ENCODE measurements around the gene PTPN9.

Gene PTPN9

GRCh38 chr15:75430259-75430658 lies 148.9 kb downstream of the PTPN9 start:
- peaks cover 3% of the 10 kb centered on the region; the same call in 1 of the 2 replicates for H4K20me1 ChIP-seq (ENCODE audit: insufficient read depth, low read length)

GRCh38 chr15:75428152-75428551 lies 151.0 kb downstream of the PTPN9 start:
- Histone ChIP-seq H2AFZ (ENCODE audit: low read length) (no peak overlapping the region), H3K4me1 (ENCODE audit: low read length) (no peaks in the 10 kb centered on the region), H3K27ac (ENCODE audit: low read length) (no peak overlapping the region), H3K4me2 (ENCODE audit: low read depth, low read length) (no peak overlapping the region), H3K27me3 (replicated peaks; ENCODE audit: insufficient read depth, low read length) (no peaks in the 10 kb centered on the region), H3F3A (ENCODE audit: insufficient read depth, low read length) (no peaks in the 10 kb centered on the region), H3K9me2 (replicated peaks; ENCODE audit: insufficient read depth, low read length) (no peaks in the 10 kb centered on the region), H3K9ac (ENCODE audit: low read length) (no peak overlapping the region), H3K36me3 (replicated peaks; ENCODE audit: insufficient read depth, low read length) (peaks cover 11% of the 10 kb centered on the region), H3K4me3 (ENCODE audit: low read length) (no peak overlapping the region), H3K79me2 (ENCODE audit: low read length) (peaks cover 80% of the 10 kb centered on the region), H4K20me1 (ENCODE audit: insufficient read depth, low read length) (peaks cover 3% of the 10 kb centered on the region; the same call in 1 of the 2 replicates), H3K9me3 (replicated peaks; ENCODE audit: insufficient read depth, low read length) (no peaks in the 10 kb centered on the region)
- DNase-seq, result no peak
- TF ChIP-seq EZH2 (optimal IDR thresholded peaks at IDR 0.05; ENCODE audit: low read depth, low read length), result no peak
- TF ChIP-seq CTCF (IDR thresholded peaks at IDR 0.05; ENCODE audit: low read length), result no peak
- no peak for TF ChIP-seq EZH2phosphoT487 (IDR thresholded peaks at IDR 0.05; ENCODE audit: low read length)

More at GRCh38 chr15:75430259-75430658, 148.9 kb downstream of the PTPN9 start:
- Histone ChIP-seq H3F3A (ENCODE audit: insufficient read depth, low read length) (no peaks in the 10 kb centered on the region), H3K9me2 (replicated peaks; ENCODE audit: insufficient read depth, low read length) (no peaks in the 10 kb centered on the region), H3K4me3 (ENCODE audit: low read length) (no peak overlapping the region), H3K9ac (ENCODE audit: low read length) (no peak overlapping the region), H3K4me2 (ENCODE audit: low read depth, low read length) (no peak overlapping the region), H2AFZ (ENCODE audit: low read length) (no peak overlapping the region), H3K79me2 (ENCODE audit: low read length) (peaks cover 88% of the 10 kb centered on the region), H3K36me3 (replicated peaks; ENCODE audit: insufficient read depth, low read length) (peaks cover 11% of the 10 kb centered on the region), H3K9me3 (replicated peaks; ENCODE audit: insufficient read depth, low read length) (no peaks in the 10 kb centered on the region), H3K27me3 (replicated peaks; ENCODE audit: insufficient read depth, low read length) (no peaks in the 10 kb centered on the region), H3K4me1 (ENCODE audit: low read length) (no peaks in the 10 kb centered on the region), H3K27ac (ENCODE audit: low read length) (no peak overlapping the region)
- TF ChIP-seq EZH2 (optimal IDR thresholded peaks at IDR 0.05; ENCODE audit: low read depth, low read length), result no peak
- TF ChIP-seq CTCF (IDR thresholded peaks at IDR 0.05; ENCODE audit: low read length), result no peak
- TF ChIP-seq EZH2phosphoT487 (IDR thresholded peaks at IDR 0.05; ENCODE audit: low read length), result no peak
- no peak for DNase-seq

- Histone ChIP-seq H3K9ac (ENCODE audit: low read length) (no peak overlapping the region), H3K4me3 (ENCODE audit: low read length) (no peak overlapping the region), H3K27me3 (replicated peaks; ENCODE audit: insufficient read depth, low read length) (no peaks in the 10 kb centered on the region), H3K79me2 (ENCODE audit: low read length) (peaks cover 76% of the 10 kb centered on the region), H3K4me2 (ENCODE audit: low read depth, low read length) (no peak overlapping the region), H3K36me3 (replicated peaks; ENCODE audit: insufficient read depth, low read length) (peaks cover 17% of the 10 kb centered on the region), H3K9me3 (replicated peaks; ENCODE audit: insufficient read depth, low read length) (no peaks in the 10 kb centered on the region), H4K20me1 (ENCODE audit: insufficient read depth, low read length) (no peaks in the 10 kb centered on the region), H3K4me1 (ENCODE audit: low read length) (no peaks in the 10 kb centered on the region), H3F3A (ENCODE audit: insufficient read depth, low read length) (no peaks in the 10 kb centered on the region), H2AFZ (ENCODE audit: low read length) (no peak overlapping the region), H3K27ac (ENCODE audit: low read length) (no peak overlapping the region), H3K9me2 (replicated peaks; ENCODE audit: insufficient read depth, low read length) (no peaks in the 10 kb centered on the region)
- DNase-seq, result no peak
- TF ChIP-seq EZH2 (optimal IDR thresholded peaks at IDR 0.05; ENCODE audit: low read depth, low read length) (no peak), CTCF (IDR thresholded peaks at IDR 0.05; ENCODE audit: low read length) (no peak), EZH2phosphoT487 (IDR thresholded peaks at IDR 0.05; ENCODE audit: low read length) (no peak)
Measured at GRCh38 chr15:75425966-75426500, 153.1 kb downstream of the PTPN9 start.

All from MM.1S (cell line).